Skeletal muscle tissue (tissue), 4 donors: ENCODE measurements around the gene SLC25A18. TPM values are rescaled to one million over a fixed set of nuclear protein-coding genes. Genes with fewer than 3 reads are reported as not detected.
A peak's percentile ranks its signal among the peaks of the same experiment; 100 is the strongest.
"Not testable (repeated sequence)": the region's sequence is repeated elsewhere in the genome, so short reads cannot be mapped to it uniquely, and the experiment has no call there.

Experiments used
- H3K27ac ChIP-seq: one replicate; pipeline ENCODE4 v1.7.0; 2013; ENCODE audit warnings: mild to moderate bottlenecking, low read depth, low read length, inconsistent platforms
- H3K27me3 ChIP-seq, 3 donors: one replicate each; pipeline ENCODE4 v1.7.0; 2013; ENCODE audit warnings: low read length in 3 of 3; ENCODE audit not compliant: control insufficient read depth in 3 of 3, insufficient read depth in 3 of 3
- H3K36me3 ChIP-seq, 3 donors: one replicate each; pipeline ENCODE4 v1.7.0; 2013; ENCODE audit warnings: low read length in 3 of 3; ENCODE audit not compliant: control insufficient read depth in 3 of 3, insufficient read depth in 3 of 3
- H3K4me1 ChIP-seq, 3 donors: one replicate each; pipeline ENCODE4 v1.7.0; 2013; ENCODE audit warnings: low read length in 3 of 3, mild to moderate bottlenecking in 3 of 3; ENCODE audit not compliant: control insufficient read depth in 3 of 3, insufficient read depth in 3 of 3
- H3K4me3 ChIP-seq, 3 donors: one replicate each; pipeline ENCODE4 v1.7.0; 2013; ENCODE audit warnings: low read length in 3 of 3
- H3K9ac ChIP-seq, 3 donors: one replicate each; pipeline ENCODE4 v1.7.0; 2013; ENCODE audit warnings: low read length in 3 of 3, mild to moderate bottlenecking in 3 of 3, moderate library complexity in 2 of 3, low read depth in 1 of 3
- H3K9me3 ChIP-seq, 3 donors: one replicate each; pipeline ENCODE4 v1.7.0; 2013; ENCODE audit warnings: low read length in 3 of 3; ENCODE audit not compliant: control insufficient read depth in 3 of 3
- total RNA-seq: library from RNA; depleted of rRNA; stranded (reverse); fragments of >200 nt; gene quantifications from one replicate; pipeline ENCODE4 v1.2.3, GENCODE V29; 2014
- donor health status: Osteomylitis.

SLC25A18 gene
- total RNA-seq, 1 donor from 2014 or later: not detected

DNA sequence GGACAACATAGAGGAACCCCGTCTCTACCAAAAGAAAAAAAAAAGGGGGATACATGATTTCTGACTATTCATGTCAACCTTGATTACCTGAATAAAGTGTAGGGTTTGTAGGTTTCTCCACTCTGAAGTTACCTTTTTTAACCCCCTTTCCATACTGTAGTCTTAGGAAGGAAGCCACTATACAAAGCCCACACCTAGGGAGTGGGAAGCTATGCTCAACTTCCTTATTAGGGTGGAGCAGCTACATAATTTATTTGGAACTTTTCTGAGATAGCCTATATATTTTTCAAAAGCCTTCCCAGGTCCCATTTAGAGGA, 65.8 kb downstream of the SLC25A18 start:
- Histone ChIP-seq H3K4me1 (peaks cover 10 to 13% (median 12%) of the 10 kb centered on the region in 3 donors), H3K36me3 (peaks cover 0 to 5% (median 0%) of the 10 kb centered on the region in 3 donors), H3K27ac (peak overlapping the region; percentile 90), H3K9ac (peak overlapping the region; percentile 77 to 100 (median 78)), H3K27me3 (no peaks in the 10 kb centered on the region), H3K9me3 (no peaks in the 10 kb centered on the region), H3K4me3 (peak overlapping the region; percentile 92 to 100 (median 100))

DNA sequence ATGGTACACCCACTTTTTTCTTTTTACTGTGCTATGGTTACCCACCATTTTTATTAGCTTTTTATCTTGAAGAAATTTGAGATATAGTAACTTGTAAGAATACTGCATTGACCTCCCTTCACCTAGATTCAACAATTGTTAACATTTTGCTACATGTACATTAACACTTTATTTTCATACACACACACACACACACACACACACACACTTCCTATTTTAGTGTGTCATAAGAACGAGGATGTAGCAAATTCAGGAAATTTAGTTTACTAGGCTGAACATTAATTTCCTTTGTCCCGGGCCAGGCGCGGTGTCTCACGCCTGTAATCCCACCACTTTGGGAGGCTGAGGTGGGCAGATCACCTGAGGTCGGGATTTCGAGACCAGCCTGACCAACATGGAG, 66.3 kb downstream of the SLC25A18 start:
- Histone ChIP-seq H3K27me3 (no peaks in the 10 kb centered on the region), H3K4me1 (peaks cover 10 to 13% (median 12%) of the 10 kb centered on the region in 3 donors), H3K27ac (peak overlapping the region; percentile 90), H3K9me3 (no peaks in the 10 kb centered on the region), H3K4me3 (peak overlapping the region in 1 of 3 donors; percentile 100), H3K36me3 (peaks cover 0 to 5% (median 0%) of the 10 kb centered on the region in 3 donors), H3K9ac (no peak overlapping the region)

DNA sequence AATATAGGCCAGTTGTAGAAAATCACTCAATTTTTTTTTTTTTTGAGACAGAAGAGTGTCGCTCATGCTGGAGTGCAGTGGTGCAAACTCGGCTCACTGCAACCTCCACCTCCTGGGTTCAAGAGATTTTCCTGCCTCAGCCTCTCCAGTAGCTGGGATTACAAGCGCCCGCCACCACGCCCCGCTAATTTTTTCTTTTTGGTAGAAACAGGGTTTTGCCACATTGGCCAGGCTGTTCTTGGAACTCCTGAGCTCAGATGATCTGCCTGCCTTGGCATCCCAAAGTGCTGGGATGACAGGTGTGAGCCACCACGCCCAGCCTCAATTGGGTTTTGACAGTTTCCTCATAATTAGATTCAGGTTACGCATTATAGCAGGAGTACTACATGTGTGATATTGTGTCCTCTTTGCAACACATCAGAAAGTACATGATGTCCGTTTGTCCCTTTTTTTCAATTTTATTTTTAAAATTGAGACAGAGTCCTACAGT, 67.8 kb downstream of the SLC25A18 start:
- Histone ChIP-seq H3K36me3 (peaks cover 0 to 5% (median 0%) of the 10 kb centered on the region in 3 donors), H3K9ac (no peak overlapping the region), H3K4me1 (peaks cover 10 to 13% (median 12%) of the 10 kb centered on the region in 3 donors), H3K27ac (no peak overlapping the region), H3K27me3 (no peaks in the 10 kb centered on the region), H3K9me3 (no peaks in the 10 kb centered on the region), H3K4me3 (no peak overlapping the region)

GRCh38 chr22:17633217-17633997, 70.1 kb downstream of the SLC25A18 start:
- Histone ChIP-seq H3K27me3 (no peaks in the 10 kb centered on the region), H3K4me1 (peaks cover 12 to 13% (median 12%) of the 10 kb centered on the region in 3 donors), H3K36me3 (peaks cover 0 to 1% (median 0%) of the 10 kb centered on the region in 3 donors), H3K9me3 (no peaks in the 10 kb centered on the region), H3K27ac (no peak overlapping the region), H3K9ac (peak overlapping the region in 1 of 3 donors; percentile 4), H3K4me3 (no peak overlapping the region)

DNA sequence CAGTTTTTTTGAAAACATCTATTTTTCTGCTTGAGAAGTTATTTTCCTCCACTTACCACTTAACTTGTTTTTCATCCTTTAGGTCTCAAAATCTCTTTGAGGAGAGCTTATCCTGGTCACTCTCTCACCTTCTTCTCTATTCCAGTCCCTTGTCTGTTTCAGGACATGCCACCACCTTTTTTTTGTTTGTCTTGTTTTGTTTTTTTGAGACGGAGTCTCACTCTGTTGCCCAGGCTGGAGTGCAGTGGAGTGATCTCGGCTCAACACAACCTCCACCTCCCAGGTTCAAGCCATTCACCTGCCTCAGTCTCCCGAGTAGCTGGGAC, 70.7 kb downstream of the SLC25A18 start:
- Histone ChIP-seq H3K4me3 (no peak overlapping the region), H3K9me3 (no peaks in the 10 kb centered on the region), H3K27me3 (no peaks in the 10 kb centered on the region), H3K36me3 (no peaks in the 10 kb centered on the region), H3K9ac (no peak overlapping the region), H3K4me1 (peaks cover 11 to 14% (median 13%) of the 10 kb centered on the region in 3 donors), H3K27ac (no peak overlapping the region)

GRCh38 chr22:17634696-17635095, 71.4 kb downstream of the SLC25A18 start:
- H3K27ac ChIP-seq: no peak overlapping the region
- no peak overlapping the region for H3K9ac ChIP-seq
- H3K4me1 ChIP-seq: peaks cover 8 to 14% (median 13%) of the 10 kb centered on the region in 3 donors
- H3K9me3 ChIP-seq: no peaks in the 10 kb centered on the region
- no peaks in the 10 kb centered on the region for H3K36me3 ChIP-seq
- no peaks in the 10 kb centered on the region for H3K27me3 ChIP-seq
- no peak overlapping the region for H3K4me3 ChIP-seq

DNA sequence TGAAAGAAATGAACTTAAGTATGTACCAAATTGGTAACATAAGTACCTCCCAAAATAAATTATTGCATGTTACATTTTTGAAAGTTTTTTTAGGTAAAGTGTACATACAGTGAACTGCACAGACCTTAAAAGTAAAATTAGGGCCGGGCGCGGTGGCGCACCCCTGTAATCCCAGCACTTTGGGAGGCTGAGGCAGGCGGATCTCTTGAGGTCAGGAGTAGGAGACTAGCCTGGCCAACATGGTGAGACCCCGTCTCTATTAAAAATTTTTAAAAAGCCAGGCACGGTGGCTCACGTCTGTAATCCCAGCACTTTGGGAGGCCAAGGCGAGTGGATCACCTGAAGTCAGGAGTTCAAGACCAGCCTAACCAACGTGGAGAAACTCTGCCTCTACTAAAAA, 73.6 kb downstream of the SLC25A18 start:
- not testable (repeated sequence) for H3K36me3 ChIP-seq, H3K4me3 ChIP-seq, H3K27me3 ChIP-seq, H3K9ac ChIP-seq, H3K9me3 ChIP-seq, H3K27ac ChIP-seq
- H3K4me1 ChIP-seq: peaks cover 13 to 16% (median 14%) of the 10 kb centered on the region in 3 donors

DNA sequence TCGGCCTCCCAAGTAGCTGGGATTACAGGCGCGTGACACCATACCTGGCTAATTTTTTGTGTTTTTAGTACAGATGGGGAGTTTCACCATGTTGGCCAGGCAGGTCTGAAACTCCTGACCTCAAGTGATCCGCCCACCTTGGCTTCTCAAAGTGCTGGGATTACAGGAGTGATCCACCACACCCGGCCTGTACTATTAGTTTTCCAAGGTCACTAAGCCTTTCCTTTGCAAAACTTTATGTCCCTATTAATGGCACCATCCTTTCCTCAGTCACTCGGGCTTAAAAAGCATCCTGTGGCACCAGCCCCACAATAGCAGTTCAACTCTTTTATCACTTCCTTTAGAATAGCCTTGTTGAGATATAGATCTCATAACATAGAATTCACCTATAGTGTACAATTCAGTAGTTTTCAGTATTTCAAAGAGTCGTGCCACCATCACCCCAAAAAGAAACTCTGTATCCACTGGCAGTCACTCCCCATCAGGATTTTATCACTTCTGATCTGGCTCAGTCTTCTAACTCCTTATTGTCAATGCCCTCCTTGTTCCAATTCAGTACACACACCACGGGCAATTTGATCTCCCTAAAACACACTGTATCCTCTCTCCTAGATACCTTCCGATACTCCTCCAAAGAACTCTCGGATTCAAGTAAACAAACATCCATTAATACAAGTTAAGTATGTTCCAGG, 74.3 kb downstream of the SLC25A18 start:
- H3K9ac ChIP-seq: peak overlapping the region; percentile 99 to 100 (median 100)
- H3K9me3 ChIP-seq: no peaks in the 10 kb centered on the region
- H3K27me3 ChIP-seq: no peaks in the 10 kb centered on the region
- peak overlapping the region; percentile 84 to 99 (median 84) for H3K4me3 ChIP-seq
- H3K27ac ChIP-seq: peak overlapping the region; percentile 100
- no peaks in the 10 kb centered on the region for H3K36me3 ChIP-seq
- H3K4me1 ChIP-seq: peaks cover 13 to 16% (median 14%) of the 10 kb centered on the region in 3 donors

GRCh38 chr22:17638182-17638431, 74.8 kb downstream of the SLC25A18 start:
- Histone ChIP-seq H3K9ac (peak overlapping the region; percentile 99 to 100 (median 100)), H3K36me3 (no peaks in the 10 kb centered on the region), H3K9me3 (no peaks in the 10 kb centered on the region), H3K4me1 (peaks cover 13 to 16% (median 14%) of the 10 kb centered on the region in 3 donors), H3K4me3 (peak overlapping the region; percentile 84 to 99 (median 84)), H3K27me3 (no peaks in the 10 kb centered on the region), H3K27ac (peak overlapping the region; percentile 100)
